Suppressor macrophage (primary cell): ENCODE results near the gene LUZP1.
"Not testable (repeated sequence)": the region's sequence is repeated elsewhere in the genome, so short reads cannot be mapped to it uniquely, and the experiment has no call there.

Source experiments
- DNase-seq, 4 experiments: peaks; one replicate each; pipeline ENCODE4 v3.0.0-alpha.2; 2020 to 2022
- total RNA-seq, 17 experiments: gene quantifications; one replicate each; lab custom pipeline; 2026; ENCODE audit warnings: mixed read lengths in 6 of 17, inconsistent platforms in 3 of 17; lab: John Stamatoyannopoulos, UW

LUZP1 gene
- 26.8 to 78.8 (median 54.8) reads per million in 17 experiments for total RNA-seq

- DNase-seq, result peak; percentile 92 to 96 (median 96)
Measured at GRCh38 chr1:23168445-23169194, at the start of gene LUZP1. LUZP1 (minus strand) TSS chr1:23168856.

- no peak for DNase-seq
Measured at GRCh38 chr1:23217421-23218115, 48.9 kb upstream of the LUZP1 start, which contains the start of gene HTR1D. HTR1D (minus strand) TSS chr1:23217502; CDS start chr1:23194219, 23,283 bp downstream.

- DNase-seq, result peak in 1 of 4 experiments; percentile 26
Measured at GRCh38 chr1:23216771-23217420, 48.2 kb upstream of the LUZP1 start.

GRCh38 chr1:23215751-23216449 is 47.2 kb upstream of the LUZP1 start:
- peak in 1 of 4 experiments; percentile 2 for DNase-seq

- no peak for DNase-seq
Measured at GRCh38 chr1:23215291-23215690, 46.6 kb upstream of the LUZP1 start.

GRCh38 chr1:23214640-23215039 is 46.0 kb upstream of the LUZP1 start:
- no peak for DNase-seq

GRCh38 chr1:23211955-23212354 is 43.3 kb upstream of the LUZP1 start:
- DNase-seq, result no peak

- DNase-seq, result no peak
Measured at GRCh38 chr1:23210963-23211362, 42.3 kb upstream of the LUZP1 start.

- no peak for DNase-seq
Measured at GRCh38 chr1:23210351-23210785, 41.7 kb upstream of the LUZP1 start.

- DNase-seq, result no peak
Measured at GRCh38 chr1:23209770-23210169, 41.1 kb upstream of the LUZP1 start.

- DNase-seq, result no peak
Measured at GRCh38 chr1:23208527-23208926, 39.9 kb upstream of the LUZP1 start.

- DNase-seq, result not testable (repeated sequence)
Measured at GRCh38 chr1:23207733-23208132, 39.1 kb upstream of the LUZP1 start.

- DNase-seq, result no peak
Measured at GRCh38 chr1:23202263-23202749, 33.6 kb upstream of the LUZP1 start.

GRCh38 chr1:23200883-23201282 is 32.2 kb upstream of the LUZP1 start:
- no peak for DNase-seq

- DNase-seq, result no peak
Measured at GRCh38 chr1:23198373-23198772, 29.7 kb upstream of the LUZP1 start.

- no peak for DNase-seq
Measured at GRCh38 chr1:23196627-23197328, 28.1 kb upstream of the LUZP1 start.

GRCh38 chr1:23194119-23194984 is 25.7 kb upstream of the LUZP1 start:
- DNase-seq, result no peak

GRCh38 chr1:23193391-23194118 is 24.9 kb upstream of the LUZP1 start:
- DNase-seq, result no peak

GRCh38 chr1:23191199-23191598 is 22.5 kb upstream of the LUZP1 start:
- no peak for DNase-seq

GRCh38 chr1:23188936-23189452 is 20.3 kb upstream of the LUZP1 start:
- DNase-seq, result peak; percentile 51 to 81 (median 70)
